Caki2 (cell line): Measurements from ENCODE around the gene ZFPM1. TPM values are rescaled to one million over a fixed set of nuclear protein-coding genes. Genes with fewer than 3 reads are reported as not detected.

Experiments
- DNase-seq: peaks from one replicate; pipeline ENCODE4 v3.0.0-alpha.2; 2015; ENCODE audit warnings: low read depth
- in situ Hi-C: cut with HindIII; loops from 2 replicates; pipeline ENCODE4 v1.10.0; 2016; ENCODE audit warnings: low sequenced_read_pairs, low pct_unique_long_range_greater_than_20kb, mixed read lengths
- total RNA-seq: library from RNA; depleted of rRNA; stranded (reverse); fragments of >200 nt; shearing (Covaris generic); gene quantifications from 2 replicates; pipeline ENCODE4 v1.2.3, GENCODE V29; 2014; ENCODE audit warnings: low replicate concordance

ZFPM1 gene
- total RNA-seq, 1 experiment from 2014 or later: 1.3 TPM

DNA sequence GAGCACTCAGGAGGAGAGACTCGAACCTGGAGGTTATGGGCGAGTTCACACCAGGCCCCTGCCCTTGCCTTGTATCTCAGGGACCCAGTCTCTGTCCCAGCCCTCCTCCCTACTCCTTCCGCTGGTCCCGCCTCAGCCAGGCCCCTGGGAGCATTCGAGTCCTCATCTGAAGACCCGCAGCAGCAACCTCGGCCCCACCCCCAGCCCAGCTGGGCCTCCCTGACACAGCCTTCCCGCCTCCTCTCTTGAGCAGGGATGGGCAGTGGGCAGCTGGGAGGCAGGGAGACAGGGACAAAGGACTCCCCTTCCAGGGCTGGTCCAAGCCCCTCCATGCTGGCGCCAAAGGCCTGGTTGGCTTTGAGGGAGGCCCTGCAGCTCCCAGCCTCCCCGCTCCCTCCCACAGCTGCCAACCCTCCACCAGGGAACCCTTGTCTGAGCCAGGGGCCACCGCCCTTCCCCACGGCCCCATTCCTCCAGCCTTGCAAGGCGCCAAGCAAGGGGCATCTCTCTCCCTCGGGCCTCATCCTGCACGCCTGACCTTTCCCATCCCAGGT lies 101.7 kb downstream of the ZFPM1 start:
- in situ Hi-C loops: no loop called here
- DNase-seq: no peak

DNA sequence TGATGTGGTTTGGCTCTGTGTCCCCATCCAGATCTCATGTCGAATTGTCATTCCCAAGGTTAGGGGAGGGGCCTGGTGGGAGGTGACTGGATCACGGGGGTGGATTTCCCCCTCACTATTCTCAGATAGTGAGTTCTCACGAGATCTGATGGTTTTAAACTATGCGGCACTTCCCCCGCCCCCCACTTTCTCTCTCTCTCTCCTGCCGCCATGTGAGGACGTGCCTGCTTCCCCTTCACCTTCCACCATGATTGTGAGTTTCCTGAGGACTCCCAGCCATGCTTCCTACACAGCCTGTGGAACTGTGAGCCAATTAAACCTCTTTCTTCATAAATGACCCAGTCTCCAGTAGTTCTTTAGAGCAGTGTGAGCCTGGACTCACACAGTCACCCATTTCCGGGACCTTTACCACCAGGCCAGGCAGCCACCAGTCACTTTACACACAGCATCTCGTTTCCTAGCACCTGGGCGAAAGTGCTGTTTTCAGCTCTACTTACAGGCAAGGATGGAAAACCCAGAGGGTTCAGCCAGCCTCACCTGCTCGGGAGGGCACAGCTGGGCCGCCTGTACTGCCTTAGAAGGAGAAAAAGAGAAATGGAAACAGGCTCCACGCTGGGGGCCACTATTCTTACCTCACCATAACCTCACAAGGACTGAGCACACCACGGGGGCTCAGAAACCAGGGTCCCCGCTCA lies 103.4 kb downstream of the ZFPM1 start:
- no peak for DNase-seq
- in situ Hi-C loops: no loop called here

DNA sequence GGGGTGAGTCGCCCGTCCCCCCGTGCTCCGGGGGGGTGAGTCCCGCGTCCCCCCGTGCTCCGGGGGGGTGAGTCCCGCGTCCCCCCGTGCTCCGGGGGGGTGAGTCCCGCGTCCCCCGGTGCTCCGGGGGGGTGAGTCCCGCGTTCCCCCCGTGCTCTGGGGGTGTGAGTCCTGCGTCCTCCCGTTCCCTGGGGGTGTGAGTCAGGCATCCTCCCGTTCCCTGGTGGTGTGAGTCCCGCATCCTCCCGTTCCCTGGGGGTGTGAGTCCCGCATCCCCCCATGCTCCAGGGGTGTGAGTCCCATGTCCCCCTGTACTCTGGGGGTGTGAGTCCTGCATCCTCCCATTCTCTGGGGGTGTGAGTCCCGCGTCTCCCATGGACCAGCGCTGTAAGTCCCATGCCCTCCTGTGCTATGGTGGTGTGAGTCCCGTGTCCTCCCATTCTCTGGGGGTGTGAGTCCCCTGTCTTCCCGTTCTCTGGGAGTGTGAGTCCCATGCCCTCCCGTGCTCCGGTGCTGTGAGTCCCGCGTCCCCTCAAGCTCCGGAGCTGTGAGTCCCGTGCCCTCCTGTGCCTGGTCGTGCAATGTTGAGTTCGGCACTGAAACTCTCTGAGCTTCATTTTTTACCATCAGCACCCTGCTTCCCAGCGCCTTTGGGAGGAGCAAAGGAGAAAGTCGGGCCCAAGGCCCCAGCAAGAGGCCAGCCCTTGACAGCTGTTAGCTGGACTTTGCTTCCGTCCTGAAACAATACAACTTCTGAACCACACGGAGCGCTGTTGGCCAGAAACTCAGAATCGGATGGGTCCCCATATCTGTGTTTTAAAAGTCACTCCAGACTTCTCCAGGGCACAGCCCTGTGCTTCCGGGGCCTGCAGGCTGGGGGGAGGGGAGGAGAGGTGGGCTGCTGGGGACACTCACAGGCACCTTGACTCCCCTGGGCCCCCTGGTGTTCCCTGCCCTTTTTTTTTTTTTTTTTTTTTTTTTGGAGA lies 105.7 kb downstream of the ZFPM1 start:
- in situ Hi-C loops: no loop called here
- DNase-seq: peak; percentile 44

DNA sequence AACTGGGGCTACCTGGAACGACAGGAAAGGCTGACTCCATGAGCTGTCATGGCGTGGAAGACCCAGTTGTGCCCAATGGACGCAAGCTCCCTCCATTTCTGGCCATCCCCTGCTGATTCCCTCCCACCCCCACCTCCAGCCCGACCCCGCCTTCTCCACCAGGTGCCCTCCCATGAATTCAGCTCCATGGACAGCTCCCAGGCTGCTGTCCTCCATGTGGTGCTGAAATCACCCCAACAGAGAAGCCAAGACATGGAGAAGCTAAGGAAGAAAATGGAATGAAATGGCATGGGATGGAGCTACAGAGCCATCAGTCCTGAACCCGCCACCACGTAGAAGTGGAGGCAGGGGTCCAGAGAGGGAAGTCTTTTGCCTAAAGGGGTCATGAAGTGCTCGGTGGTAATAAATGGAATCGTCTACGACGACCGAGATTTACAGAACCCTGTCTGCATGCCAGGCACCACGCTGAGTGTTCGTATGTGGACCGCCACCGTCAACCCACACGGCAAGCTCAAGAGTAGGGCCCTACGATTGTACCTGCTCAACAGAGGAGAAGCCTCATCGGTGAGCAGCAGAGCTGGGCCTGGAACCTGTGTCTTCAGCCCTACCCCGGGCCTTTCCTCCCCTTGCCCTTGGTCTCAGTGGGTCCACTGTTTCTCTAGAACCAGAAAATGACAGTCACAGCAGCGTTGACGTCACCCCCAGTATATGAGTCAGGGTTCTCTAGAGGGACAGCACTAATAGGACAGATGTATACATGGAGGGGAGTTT lies 107.8 kb downstream of the ZFPM1 start:
- in situ Hi-C loops: no loop called here
- peak; percentile 55 for DNase-seq

DNA sequence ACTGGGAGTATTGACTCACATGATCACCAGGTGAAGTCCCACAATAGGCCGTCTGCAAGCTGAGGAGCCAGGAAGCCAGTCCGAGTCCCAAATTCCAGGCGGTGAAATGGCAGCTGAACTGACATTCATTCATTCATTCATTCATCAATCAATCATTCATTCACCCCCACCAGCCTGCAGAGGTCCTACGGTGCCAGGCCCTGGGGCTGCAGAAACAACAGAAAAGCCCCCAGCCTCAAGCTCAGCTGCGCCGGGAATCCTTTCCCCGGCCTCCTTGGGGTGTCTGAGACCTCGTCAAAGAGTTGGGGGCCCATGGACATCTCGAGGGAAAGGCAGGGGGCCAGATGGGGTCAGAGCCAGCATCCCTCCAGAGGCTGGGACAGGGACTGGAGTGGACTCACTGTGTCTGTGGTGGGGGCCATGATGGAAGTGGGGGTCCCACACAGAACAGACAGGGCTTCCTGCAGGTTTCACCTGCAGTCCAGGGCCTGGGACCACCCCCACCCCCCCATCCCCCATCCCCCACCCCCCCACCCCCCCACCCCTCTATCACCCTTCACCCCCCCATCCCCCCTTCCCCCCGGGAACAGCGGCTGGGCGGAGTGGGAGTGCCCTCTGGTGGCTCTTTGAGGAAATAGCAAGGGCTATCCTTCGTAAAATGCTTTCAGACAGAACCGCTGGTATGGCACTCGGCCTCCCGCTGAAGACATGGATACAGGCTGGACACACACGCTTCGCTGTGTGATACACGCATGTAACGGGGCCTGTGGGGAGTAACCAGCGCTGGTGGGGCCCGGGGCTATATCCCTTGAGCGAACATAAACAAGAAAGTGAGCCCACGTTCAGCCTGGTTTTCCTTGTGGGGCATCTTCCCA lies 108.6 kb downstream of the ZFPM1 start:
- peak; percentile 31 for DNase-seq
- in situ Hi-C loops: no loop called here

DNA sequence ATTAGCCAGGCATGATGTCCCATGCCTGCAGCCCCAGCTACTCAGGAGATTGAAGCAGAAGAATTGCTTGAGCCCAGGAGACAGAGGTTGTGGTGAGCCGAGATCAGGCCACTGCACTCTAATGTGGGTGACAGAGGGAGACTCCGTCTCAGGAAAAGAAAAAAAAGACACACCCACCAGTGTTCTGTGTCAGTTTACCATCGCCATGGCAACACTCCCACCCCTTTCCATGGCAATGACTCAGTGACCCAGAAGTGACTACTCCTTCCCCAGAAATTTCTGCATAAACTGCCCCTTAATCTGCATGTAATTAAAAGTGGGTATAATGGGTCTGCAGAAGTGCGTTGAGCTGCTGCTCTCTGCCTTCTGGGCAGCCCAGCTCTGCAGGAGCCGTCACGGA lies 113.1 kb downstream of the ZFPM1 start:
- peak; percentile 53 for DNase-seq
- in situ Hi-C loops: no loop called here

DNA sequence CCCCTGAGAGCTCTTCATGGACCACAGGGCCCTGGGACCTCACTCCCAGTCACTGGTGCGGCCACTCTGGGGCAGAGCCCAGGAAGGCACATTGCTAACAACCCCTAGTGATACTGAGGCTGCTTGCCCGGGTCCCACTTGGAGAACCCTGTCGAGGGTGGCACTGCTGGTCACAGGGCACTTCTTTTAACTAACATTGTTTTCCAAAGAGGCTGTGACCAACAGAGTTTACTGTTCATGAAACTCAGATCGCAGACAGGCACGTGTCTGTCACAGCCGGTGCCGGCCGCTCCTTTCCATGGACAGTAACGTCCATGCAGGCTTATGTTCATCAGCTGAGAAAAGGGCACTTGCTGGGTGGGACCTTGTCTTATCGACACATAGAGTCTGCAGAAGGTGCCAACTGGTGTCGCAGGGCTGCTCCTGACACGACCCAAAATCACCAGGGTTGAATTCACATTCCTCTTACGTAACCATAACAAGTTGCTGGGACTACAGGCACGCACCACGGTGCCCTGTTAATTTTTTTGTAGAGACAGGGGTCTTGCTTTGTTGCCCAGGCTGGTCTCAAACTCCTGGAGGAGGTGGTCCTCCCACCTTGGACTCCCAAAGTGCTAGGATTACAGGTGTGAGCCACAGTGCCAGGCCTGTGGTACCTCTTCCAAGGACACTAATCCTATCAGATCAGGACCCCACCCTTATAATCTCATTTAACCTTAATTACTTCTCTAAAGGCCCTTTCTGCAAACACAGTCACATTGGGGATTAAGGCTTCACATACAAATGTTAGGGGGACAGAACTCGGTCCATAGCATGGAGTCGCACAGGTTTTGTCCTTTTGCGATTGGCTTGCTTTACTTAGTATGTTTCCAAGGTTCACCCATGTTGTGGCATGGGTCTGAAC lies 115.9 kb downstream of the ZFPM1 start:
- no peak for DNase-seq
- in situ Hi-C loops: no loop called here

DNA sequence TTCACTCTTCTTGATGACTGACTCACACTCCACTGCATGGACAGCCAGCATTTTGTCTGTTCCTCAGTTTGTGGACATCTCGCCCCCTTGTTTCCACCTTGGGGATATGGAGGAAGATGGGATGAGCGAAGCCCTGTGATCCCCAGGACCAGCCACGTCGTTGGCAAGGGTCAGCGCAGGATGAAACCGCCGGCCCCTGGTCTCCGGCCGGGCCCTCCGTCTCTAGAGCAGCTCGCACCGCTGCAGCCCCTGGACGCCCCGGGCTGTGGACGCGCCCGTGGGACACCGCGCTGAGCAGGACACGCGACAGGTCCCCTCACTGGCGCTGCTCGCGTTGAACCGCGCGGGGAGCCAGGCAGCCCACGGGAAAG lies 116.5 kb downstream of the ZFPM1 start:
- in situ Hi-C loops: no loop called here

DNA sequence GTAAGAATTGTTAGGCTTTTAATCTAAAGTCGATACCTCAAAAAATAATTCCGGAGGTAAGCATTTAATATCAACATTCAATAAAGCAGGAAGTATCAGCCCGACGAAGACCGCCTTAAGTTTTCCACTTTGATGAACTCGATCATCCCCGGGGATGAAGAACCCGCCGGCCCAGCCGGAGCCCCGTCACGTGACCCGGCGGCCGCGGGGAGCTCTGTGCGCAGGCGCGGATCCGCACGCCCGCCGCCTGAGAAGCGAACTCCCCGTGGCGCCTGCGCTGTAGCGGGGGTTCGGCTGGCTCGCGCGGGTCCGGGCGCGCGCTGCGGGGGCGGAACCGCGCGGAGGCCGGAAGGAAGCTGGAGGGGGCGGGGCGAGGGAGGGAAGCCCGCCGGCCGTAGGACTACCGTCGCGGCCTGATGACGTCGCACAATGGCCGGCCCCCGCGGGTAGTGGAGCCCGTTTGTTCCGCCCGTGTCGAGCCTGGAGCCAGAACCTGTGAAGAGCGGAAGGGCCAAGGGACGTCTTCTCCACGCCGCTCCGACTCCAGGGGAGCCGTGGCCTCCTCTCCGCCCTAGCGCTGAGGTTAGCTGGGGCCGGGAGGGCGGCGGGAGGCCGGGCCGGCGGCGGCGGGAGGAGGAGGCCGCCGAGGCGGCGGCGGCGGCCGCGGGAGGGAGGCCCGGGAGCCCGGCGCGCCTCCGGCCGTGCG lies 117.1 kb downstream of the ZFPM1 start, which contains the start of gene ZC3H18:
Gene ZC3H18 (plus strand): TSS at position 419 of the 706 bp plus-strand sequence. CDS start 6,721 bp downstream, outside the sequence.
- in situ Hi-C loops: no loop called here
- DNase-seq: peak; percentile 90

More for the DNA sequence above, 116.5 kb downstream of the ZFPM1 start:
- DNase-seq: no peak

DNA sequence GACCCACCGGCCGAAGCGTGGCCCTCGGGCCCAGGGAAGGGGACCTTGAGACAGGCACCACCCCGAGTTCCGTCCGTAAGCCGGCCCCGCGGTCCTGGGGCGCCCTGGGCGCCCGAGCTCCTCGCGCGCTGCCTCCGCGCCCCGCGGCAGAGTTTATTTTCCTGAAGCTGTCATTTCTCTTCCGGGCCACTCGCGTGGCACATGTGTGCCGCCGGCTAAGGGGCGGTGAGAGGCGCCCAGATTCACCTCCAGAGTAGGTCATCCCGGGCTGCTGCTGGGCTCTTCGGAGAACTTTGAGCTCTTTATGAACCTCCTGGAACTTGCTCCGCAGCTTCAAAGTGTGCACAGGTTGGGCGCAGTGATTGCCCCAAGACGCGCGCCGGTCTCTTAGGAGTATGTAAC lies 117.6 kb downstream of the ZFPM1 start:
- DNase-seq: no peak
- in situ Hi-C loops: no loop called here

DNA sequence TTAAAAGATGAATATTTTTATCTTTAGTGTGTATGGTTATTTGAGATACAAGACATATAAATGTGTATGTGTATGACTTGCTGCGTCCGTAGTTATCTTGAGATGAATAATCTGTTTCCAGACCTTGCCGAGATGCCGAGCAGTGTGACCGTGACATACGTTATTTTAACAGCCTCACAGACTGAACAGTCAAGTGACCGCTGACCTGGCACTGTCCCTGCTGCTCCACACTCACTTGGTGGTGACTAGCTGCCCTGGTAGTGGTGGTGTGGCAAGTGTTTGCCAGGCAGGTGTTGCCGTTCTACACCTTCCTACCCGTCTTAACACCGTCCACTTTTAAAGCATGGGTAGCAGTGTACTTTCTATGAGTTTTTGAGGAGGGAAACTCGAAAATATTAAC lies 122.2 kb downstream of the ZFPM1 start:
- DNase-seq: no peak
- in situ Hi-C loops: no loop called here

DNA sequence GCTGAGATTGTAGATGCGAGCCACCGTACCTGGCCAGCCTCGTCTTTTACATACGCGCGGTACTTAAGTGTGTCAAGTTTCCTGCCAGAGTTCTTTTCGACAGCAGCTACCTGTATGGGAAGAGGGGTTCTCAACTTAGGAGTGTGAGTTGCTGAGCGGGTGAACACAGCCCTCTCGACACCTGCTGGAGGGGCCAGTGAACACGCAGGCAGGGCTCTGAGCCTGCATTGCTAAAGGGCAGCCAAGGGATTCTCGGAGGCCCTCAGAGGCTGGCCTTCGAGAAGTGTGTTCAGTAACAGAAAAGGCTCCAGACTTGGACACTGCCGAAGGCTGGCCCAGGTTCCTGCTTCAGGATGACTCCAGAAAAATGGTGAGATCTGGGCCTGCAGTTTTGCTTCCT lies 123.2 kb downstream of the ZFPM1 start:
- DNase-seq: no peak
- in situ Hi-C loops: no loop called here

DNA sequence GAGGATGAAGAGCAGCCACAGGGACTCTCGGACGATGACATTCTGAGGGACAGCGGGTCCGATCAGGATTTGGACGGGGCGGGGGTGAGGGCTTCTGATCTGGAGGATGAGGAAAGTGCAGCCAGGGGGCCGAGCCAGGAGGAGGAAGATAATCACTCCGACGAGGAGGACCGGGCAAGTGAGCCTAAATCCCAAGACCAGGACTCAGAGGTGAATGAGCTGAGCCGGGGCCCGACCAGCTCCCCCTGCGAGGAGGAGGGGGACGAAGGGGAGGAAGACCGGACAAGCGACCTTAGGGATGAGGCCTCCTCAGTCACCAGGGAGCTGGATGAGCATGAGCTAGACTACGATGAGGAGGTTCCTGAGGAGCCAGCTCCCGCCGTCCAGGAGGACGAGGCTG lies 124.1 kb downstream of the ZFPM1 start:
- in situ Hi-C loops: no loop called here
- DNase-seq: no peak

DNA sequence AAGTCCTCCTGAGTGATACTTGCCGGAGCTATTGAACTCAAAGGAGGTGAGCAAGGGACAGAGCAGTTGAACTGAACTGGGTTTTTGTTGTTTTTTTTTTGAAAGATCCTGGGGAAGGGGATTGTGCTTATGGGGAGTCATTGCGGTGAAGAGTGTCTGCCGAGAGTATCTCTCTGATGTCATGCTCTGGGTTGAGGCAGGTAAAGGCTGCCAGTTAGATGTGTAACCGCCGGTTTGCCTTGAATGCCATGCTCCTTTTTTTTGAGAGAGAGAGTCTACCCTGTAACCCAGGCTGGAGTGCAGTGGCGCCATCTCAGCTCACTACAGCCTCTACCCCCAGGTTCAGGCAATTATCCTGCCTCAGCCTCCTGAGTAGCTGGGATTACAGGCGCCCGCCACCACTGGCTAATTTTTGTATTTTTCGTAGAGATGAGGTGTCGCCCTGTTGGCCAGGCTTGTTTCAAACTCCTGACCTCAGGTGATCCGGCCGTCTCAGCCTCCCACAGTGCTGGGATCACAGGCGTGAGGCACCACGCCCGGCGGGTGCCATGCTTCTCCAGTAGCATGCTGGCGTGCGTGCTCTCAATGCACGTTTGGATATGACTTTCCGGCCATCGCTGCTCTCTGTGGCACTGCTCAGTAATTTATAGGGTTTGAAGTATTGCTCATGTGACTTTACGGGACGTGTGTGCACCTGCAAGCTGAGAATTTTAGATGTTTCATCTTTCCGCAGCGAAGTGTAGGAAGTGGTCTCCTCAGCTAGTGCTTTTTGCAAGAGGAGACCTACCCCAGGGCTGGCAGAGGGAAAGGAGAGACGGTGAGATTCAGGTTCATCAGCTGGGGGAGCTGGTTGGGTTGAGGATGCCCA lies 125.6 kb downstream of the ZFPM1 start:
- DNase-seq: no peak
- in situ Hi-C loops: no loop called here

DNA sequence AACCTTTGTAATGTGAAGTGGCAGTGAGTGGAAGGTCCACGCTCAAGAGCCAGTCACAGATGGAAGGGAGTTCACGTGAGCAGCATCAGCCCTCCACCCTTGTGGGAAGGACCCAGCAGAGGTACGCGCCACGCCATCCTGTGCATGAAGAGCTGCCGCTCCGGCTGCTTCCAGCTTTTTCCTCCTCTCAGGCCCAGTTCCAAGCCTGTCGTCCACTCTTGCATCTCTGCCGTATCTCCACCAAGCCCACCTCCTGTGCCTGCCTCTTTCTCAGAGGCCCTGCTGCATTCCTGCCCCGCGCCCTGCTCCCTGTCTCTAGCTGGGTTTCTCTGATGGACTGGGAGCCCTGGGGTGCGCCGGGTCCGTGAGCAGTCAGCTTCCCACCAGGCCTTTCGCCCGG lies 127.3 kb downstream of the ZFPM1 start:
- in situ Hi-C loops: no loop called here
- no peak for DNase-seq
